Measurements from ENCODE around the gene RSRP1.
"Not testable (repeated sequence)": the region's sequence is repeated elsewhere in the genome, so short reads cannot be mapped to it uniquely, and the experiment has no call there.

Gene RSRP1, protein sequence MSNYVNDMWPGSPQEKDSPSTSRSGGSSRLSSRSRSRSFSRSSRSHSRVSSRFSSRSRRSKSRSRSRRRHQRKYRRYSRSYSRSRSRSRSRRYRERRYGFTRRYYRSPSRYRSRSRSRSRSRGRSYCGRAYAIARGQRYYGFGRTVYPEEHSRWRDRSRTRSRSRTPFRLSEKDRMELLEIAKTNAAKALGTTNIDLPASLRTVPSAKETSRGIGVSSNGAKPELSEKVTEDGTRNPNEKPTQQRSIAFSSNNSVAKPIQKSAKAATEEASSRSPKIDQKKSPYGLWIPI

GRCh38 chr1:25247024-25247828 is at the start of gene RSRP1:
Gene RSRP1, minus strand, starts transcription at chr1:25247454. Its CDS starts 491 bp downstream, at chr1:25246963.
- H3K36me3 ChIP-seq (ENCODE audit: insufficient read depth, low read length): peaks cover 46% of the 10 kb centered on the region
- peaks cover 30% of the 10 kb centered on the region for H4K20me1 ChIP-seq (ENCODE audit: insufficient read depth, low read length)
- peak within 1 kb of the TSS; percentile 97 for H2AFZ ChIP-seq (ENCODE audit: low read depth, low read length)
- no peaks in the 10 kb centered on the region for H3K9me3 ChIP-seq (ENCODE audit: insufficient read depth, low read length, severe bottlenecking)
- ATAC-seq (ENCODE audit: insufficient read depth, low read depth): peak; percentile 90
- TF ChIP-seq CTCF (IDR thresholded peaks at IDR 0.05; ENCODE audit: borderline replicate concordance, extremely low read depth, low read length, poor library complexity, severe bottlenecking) (no peak), EZH2 (IDR thresholded peaks at IDR 0.05; ENCODE audit: borderline replicate concordance, low read depth, low read length, severe bottlenecking) (no peak)
- H3K79me2 ChIP-seq (ENCODE audit: insufficient read depth, low read length): peaks cover 52% of the 10 kb centered on the region
- H3K4me1 ChIP-seq (ENCODE audit: insufficient read depth, low read length): peaks cover 50% of the 10 kb centered on the region
- no peaks in the 10 kb centered on the region for H3K27me3 ChIP-seq (ENCODE audit: insufficient read depth, low read length, poor library complexity)
- peak within 1 kb of the TSS; percentile 76 for H3K4me2 ChIP-seq (ENCODE audit: insufficient read depth, low read length)
- DNase-seq: peak; percentile 100
- H3K4me3 ChIP-seq (ENCODE audit: low read depth in 1 of 2, low read length in 2 of 2): peak within 1 kb of the TSS; percentile 60 to 96
- peak within 1 kb of the TSS; percentile 93 for H3K9ac ChIP-seq (ENCODE audit: low read depth, low read length)
- H3K27ac ChIP-seq (ENCODE audit: low read length): peak within 1 kb of the TSS; percentile 99

- ATAC-seq (ENCODE audit: insufficient read depth, low read depth): not testable (repeated sequence)
These were observed 49.2 kb upstream of the RSRP1 start for GRCh38 chr1:25296501-25296900.

DNA sequence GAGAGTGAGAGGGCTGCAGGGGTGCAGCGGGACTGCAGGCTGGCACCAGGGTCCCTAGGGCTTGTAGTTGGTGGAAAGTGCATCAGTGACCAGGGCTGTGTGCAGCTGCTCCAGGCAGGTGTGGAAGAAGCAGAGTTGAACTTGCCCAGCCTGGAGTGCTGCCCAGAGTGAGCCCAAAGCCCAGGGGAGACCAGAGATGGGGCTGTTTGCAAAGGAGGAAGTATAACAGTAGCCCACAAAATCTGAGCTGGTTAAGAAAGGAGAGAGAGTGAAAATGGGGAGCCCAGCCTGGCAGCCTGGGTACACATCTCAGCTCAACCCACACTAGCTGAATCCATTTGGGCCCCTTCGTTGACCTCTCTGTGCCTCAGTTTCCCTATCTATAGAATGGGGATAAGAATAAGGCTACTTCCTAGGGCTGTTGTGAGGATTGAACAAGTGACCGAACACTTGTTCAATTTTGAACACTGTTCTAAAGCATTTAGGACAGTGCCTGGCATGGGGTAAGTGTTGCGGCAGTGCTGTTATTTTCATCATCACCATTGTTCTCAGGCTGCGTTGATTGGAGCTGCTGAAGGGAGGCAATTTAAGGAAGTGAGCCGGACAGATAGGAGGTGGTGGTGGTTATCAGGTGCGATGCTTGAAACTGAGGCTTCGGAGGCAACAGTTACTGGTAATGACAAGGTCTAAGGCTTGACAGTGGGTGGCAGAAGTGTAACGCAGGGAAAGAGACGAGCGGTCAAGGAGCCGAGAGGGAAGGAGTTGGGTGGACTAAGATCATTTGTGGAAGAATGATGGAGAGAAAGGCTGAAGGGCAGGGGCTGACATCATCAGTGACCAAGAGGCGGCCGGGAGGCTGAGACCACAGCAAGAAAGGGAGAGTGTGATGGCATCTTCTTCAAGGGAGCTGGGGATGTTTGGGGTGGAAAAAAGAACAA is 47.9 kb upstream of the RSRP1 start:
- H3K4me1 ChIP-seq (ENCODE audit: insufficient read depth, low read length); H3K4me2 ChIP-seq (ENCODE audit: insufficient read depth, low read length); H2AFZ ChIP-seq (ENCODE audit: low read depth, low read length); H3K36me3 ChIP-seq (ENCODE audit: insufficient read depth, low read length); H3K79me2 ChIP-seq (ENCODE audit: insufficient read depth, low read length); H3K27me3 ChIP-seq (ENCODE audit: insufficient read depth, low read length, poor library complexity); H3K9ac ChIP-seq (ENCODE audit: low read depth, low read length); DNase-seq; H4K20me1 ChIP-seq (ENCODE audit: insufficient read depth, low read length); H3K4me3 ChIP-seq (ENCODE audit: low read depth in 1 of 2, low read length in 2 of 2); H3K27ac ChIP-seq (ENCODE audit: low read length); ATAC-seq (ENCODE audit: insufficient read depth, low read depth); H3K9me3 ChIP-seq (ENCODE audit: insufficient read depth, low read length, severe bottlenecking): not testable (repeated sequence)

More at GRCh38 chr1:25296501-25296900, 49.2 kb upstream of the RSRP1 start:
- H3K36me3 ChIP-seq (ENCODE audit: insufficient read depth, low read length); H2AFZ ChIP-seq (ENCODE audit: low read depth, low read length); H3K27me3 ChIP-seq (ENCODE audit: insufficient read depth, low read length, poor library complexity); H3K9me3 ChIP-seq (ENCODE audit: insufficient read depth, low read length, severe bottlenecking); H4K20me1 ChIP-seq (ENCODE audit: insufficient read depth, low read length); H3K9ac ChIP-seq (ENCODE audit: low read depth, low read length); H3K4me1 ChIP-seq (ENCODE audit: insufficient read depth, low read length); H3K4me3 ChIP-seq (ENCODE audit: low read depth in 1 of 2, low read length in 2 of 2); H3K4me2 ChIP-seq (ENCODE audit: insufficient read depth, low read length); H3K79me2 ChIP-seq (ENCODE audit: insufficient read depth, low read length); H3K27ac ChIP-seq (ENCODE audit: low read length); DNase-seq: not testable (repeated sequence)

DNA sequence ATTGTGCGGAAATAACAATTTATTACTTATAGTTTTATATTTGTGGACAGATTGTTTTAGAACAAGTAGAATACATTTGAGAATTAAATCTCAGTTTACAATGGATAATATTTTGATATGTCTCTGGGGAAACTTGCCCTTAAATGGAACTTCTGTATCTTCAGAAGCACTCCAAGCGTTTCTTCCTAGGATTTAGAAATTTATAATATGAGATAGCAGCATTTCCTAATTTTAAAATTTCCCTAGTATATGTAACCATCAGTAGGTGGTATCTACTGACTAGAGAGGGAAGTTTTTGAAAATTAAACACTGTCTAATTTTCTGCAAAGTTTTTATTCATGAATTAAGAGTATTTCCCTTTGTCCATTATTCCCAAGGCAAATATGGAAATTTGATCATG is 46.2 kb upstream of the RSRP1 start:
- not testable (repeated sequence) for H3K79me2 ChIP-seq (ENCODE audit: insufficient read depth, low read length); H3K27ac ChIP-seq (ENCODE audit: low read length); H3K36me3 ChIP-seq (ENCODE audit: insufficient read depth, low read length); H3K9ac ChIP-seq (ENCODE audit: low read depth, low read length); H2AFZ ChIP-seq (ENCODE audit: low read depth, low read length); ATAC-seq (ENCODE audit: insufficient read depth, low read depth); H3K4me3 ChIP-seq (ENCODE audit: low read depth in 1 of 2, low read length in 2 of 2); H3K9me3 ChIP-seq (ENCODE audit: insufficient read depth, low read length, severe bottlenecking); H3K27me3 ChIP-seq (ENCODE audit: insufficient read depth, low read length, poor library complexity); H3K4me2 ChIP-seq (ENCODE audit: insufficient read depth, low read length); H3K4me1 ChIP-seq (ENCODE audit: insufficient read depth, low read length); H4K20me1 ChIP-seq (ENCODE audit: insufficient read depth, low read length); DNase-seq
